ENCODE measurements around the gene GIMD1.

The GIMD1 gene

DNA sequence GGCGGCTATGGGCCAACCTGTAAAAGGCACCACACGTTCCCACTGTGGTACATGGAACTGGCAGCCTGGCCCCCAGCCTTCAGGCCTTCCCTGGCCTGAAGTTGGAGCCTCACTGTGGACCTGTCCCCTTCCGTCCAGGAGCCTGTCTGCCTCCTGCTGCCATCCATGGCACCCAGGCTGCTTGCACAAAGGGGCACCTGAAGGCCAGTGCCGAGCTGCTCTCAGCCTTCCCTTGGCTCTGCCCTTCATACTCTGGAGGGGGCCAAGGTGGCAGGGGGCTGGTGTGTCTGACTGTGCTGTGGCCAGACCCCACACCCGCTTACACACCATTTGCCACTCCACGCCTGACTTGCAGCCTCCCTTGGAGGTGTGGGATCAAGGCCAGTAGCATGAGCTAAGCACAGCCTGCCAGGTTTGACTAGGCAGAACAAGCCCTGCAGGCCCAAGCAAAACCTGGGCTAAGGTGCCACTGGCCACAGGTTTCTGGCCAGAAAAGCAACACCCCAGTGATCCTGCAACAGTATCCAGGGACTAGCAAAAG lies 17.3 kb upstream of the GIMD1 start:
- TF ChIP-seq, protein P1, sequence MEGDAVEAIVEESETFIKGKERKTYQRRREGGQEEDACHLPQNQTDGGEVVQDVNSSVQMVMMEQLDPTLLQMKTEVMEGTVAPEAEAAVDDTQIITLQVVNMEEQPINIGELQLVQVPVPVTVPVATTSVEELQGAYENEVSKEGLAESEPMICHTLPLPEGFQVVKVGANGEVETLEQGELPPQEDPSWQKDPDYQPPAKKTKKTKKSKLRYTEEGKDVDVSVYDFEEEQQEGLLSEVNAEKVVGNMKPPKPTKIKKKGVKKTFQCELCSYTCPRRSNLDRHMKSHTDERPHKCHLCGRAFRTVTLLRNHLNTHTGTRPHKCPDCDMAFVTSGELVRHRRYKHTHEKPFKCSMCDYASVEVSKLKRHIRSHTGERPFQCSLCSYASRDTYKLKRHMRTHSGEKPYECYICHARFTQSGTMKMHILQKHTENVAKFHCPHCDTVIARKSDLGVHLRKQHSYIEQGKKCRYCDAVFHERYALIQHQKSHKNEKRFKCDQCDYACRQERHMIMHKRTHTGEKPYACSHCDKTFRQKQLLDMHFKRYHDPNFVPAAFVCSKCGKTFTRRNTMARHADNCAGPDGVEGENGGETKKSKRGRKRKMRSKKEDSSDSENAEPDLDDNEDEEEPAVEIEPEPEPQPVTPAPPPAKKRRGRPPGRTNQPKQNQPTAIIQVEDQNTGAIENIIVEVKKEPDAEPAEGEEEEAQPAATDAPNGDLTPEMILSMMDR (IDR thresholded peaks at IDR 0.05; ENCODE audit: low read length, missing control alignments), result no peak
- no peak for DNase-seq (ENCODE audit: low read depth)
- H3K4me3 ChIP-seq (replicated peaks; ENCODE audit: low read depth, low read length), result no peak overlapping the region

DNA sequence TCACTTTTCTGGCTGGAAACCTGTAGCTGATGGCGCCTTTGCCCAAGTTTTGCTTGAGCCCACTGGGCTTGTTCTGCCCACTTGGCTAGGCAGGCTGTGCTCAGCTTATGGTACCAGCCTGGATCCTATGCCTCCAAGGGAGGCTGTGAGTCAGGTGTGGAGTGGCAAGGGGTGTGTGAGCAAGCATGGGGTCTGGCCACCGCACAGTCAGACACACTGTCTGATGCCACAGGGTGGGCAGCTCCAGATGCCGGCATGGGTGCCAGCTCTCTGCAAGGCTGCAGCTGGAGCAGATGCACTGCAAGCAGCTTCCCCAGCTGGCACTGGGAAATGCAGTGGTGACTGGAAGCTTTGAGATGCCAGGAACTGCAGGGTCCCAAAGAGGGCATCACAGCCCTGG lies 16.3 kb upstream of the GIMD1 start:
- DNase-seq (ENCODE audit: low read depth), result no peak
- TF ChIP-seq, protein P1 (IDR thresholded peaks at IDR 0.05; ENCODE audit: low read length, missing control alignments), result no peak
- H3K4me3 ChIP-seq (replicated peaks; ENCODE audit: low read depth, low read length), result no peak overlapping the region

GRCh38 chr4:106380179-106380578 lies 11.6 kb upstream of the GIMD1 start:
- TF ChIP-seq, protein P1 (IDR thresholded peaks at IDR 0.05; ENCODE audit: low read length, missing control alignments), result no peak
- H3K4me3 ChIP-seq (replicated peaks; ENCODE audit: low read depth, low read length), result no peak overlapping the region
- no peak for DNase-seq (ENCODE audit: low read depth)

DNA sequence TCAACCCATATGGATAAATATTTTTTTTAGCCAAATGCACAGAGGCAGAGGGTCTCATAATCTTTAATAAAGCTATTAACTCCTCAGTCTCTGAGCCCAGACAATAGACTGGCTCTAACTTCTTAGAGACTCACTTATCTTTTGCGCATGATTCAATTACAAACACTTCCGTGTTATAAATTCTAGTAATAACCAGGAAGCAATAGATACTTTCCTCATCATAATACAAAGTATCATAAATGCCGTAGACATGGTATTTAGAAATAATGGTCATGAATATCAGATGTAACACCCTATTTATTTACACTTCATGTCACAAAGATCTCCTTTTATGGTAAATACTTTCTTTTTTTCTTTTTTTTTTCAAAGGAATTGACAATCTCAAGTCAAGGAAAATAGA lies 4.4 kb upstream of the GIMD1 start:
- no peak overlapping the region for H3K4me3 ChIP-seq (replicated peaks; ENCODE audit: low read depth, low read length)
- TF ChIP-seq, protein P1 (IDR thresholded peaks at IDR 0.05; ENCODE audit: low read length, missing control alignments), result no peak
- no peak for DNase-seq (ENCODE audit: low read depth)

DNA sequence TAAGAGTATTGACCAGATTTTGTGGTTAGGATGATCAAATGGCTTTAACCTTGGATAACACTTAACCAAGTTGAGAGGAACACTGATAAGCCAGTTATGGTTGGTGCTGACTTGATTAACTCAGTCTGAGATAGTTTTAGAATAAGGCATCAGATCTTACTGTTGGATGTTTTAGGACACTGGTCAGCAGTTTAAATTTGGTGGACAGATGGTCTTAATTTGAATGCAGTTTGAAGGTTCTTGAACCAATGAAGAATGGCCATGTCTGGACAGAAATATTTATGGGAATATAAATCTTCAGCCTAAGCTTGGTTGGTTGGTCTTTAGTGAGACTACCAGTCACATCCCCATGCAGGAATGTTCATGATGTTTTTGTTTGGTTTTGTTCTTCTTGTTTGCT lies 2.6 kb upstream of the GIMD1 start:
- no peak overlapping the region for H3K4me3 ChIP-seq (replicated peaks; ENCODE audit: low read depth, low read length)
- TF ChIP-seq, protein P1 (IDR thresholded peaks at IDR 0.05; ENCODE audit: low read length, missing control alignments), result no peak
- no peak for DNase-seq (ENCODE audit: low read depth)

- H3K4me3 ChIP-seq (replicated peaks; ENCODE audit: low read depth, low read length), result no peak overlapping the region
- no peak for DNase-seq (ENCODE audit: low read depth)
- TF ChIP-seq, protein P1 (IDR thresholded peaks at IDR 0.05; ENCODE audit: low read length, missing control alignments), result no peak
Measured at GRCh38 chr4:106370214-106370613, 1.6 kb upstream of the GIMD1 start.

DNA sequence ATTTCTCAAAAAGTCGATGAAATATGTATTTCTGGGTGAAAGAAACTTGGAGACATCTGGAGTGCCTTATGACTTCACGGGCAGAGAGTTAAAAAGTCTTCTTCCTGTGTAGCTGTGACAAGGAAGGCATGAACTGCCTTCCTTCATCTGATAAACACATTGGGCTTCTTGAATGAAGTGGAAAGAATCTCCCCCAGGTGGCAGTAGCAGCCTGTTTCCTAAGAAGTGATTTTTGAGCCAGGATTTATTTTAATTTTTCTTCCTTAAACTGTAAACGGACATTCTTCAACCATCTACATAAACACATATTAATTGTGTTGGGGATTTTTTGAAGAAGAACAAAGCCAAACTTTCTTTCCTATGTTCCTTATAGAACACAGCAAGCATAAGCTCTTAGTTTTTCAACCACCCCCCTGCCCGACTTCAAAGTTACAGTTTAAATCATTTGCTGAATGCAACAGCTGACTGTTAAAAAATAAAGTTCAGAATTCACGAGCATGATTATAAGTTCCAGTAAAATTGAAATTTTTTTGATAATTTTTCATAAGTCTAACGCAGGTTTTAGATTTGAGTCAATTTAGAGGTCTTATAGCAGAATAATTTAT lies 980 bp upstream of the GIMD1 start:
- H3K4me3 ChIP-seq (replicated peaks; ENCODE audit: low read depth, low read length), result no peak overlapping the region
- TF ChIP-seq, protein P1 (IDR thresholded peaks at IDR 0.05; ENCODE audit: low read length, missing control alignments), result peak; percentile 77
- peak; percentile 88 for DNase-seq (ENCODE audit: low read depth)
